Epithelial cell of proximal tubule (primary cell): Measurements from ENCODE around the gene PITX1. TPM values are rescaled to one million over a fixed set of nuclear protein-coding genes. Genes with fewer than 3 reads are reported as not detected.

Experiments used
- DNase-seq: peaks from one replicate; pipeline ENCODE4 v3.0.0-alpha.2; 2011; ENCODE audit warnings: low read depth
- H3K4me3 ChIP-seq: 2 replicates; pipeline ENCODE4 v1.5.1; 2011; ENCODE audit warnings: low read depth, mild to moderate bottlenecking, low read length
- CTCF ChIP-seq: conservative IDR thresholded peaks from 2 replicates; pipeline ENCODE4 v1.5.1; 2012; ENCODE audit warnings: low read depth, mild to moderate bottlenecking, low read length
- total RNA-seq: library from RNA; depleted of rRNA; stranded (reverse); fragments of >200 nt; gene quantifications from 2 replicates; pipeline ENCODE4 v1.2.3, GENCODE V29; 2015

Gene PITX1
- total RNA-seq, 1 donor from 2014 or later, result 1.6 TPM

GRCh38 chr5:135075621-135076020 lies 41.6 kb upstream of the PITX1 start:
- DNase-seq, result no peak
- TF ChIP-seq CTCF, result no peak
- no peak overlapping the region for H3K4me3 ChIP-seq

DNA sequence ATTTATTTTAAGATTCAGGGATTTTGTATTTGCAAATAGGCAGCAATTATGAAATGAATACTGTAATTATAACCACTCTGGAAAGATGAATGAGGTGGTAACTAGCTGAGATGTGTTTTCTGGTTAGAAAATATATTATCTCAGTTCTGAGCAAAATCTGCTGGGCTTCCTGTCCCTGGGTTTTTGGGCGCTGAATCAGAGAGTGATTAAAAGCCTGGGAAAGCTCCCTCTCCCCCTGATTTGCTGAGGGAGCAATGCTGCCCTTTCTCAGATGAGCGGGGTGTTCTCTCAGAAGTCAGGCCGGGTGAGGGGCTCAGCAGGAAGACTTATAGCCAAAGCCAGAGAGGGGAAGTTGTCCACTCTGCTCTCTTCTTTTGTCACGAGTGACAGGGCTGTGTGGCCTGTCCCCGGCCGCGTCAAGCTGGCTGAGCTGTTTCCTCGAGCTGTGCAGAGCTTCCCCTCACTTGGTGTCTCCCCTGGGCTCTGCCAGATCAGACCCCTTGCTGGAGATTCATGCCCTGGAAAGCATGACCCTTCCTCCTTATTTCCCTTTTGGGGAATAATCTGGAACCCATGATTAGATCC lies 39.8 kb upstream of the PITX1 start:
- TF ChIP-seq CTCF, result no peak

GRCh38 chr5:135072387-135073281 lies 38.6 kb upstream of the PITX1 start:
- TF ChIP-seq CTCF, result no peak
- no peak for DNase-seq
- H3K4me3 ChIP-seq, result no peak overlapping the region

More for the DNA sequence above, 39.8 kb upstream of the PITX1 start:
- no peak for DNase-seq
- H3K4me3 ChIP-seq, result no peak overlapping the region

DNA sequence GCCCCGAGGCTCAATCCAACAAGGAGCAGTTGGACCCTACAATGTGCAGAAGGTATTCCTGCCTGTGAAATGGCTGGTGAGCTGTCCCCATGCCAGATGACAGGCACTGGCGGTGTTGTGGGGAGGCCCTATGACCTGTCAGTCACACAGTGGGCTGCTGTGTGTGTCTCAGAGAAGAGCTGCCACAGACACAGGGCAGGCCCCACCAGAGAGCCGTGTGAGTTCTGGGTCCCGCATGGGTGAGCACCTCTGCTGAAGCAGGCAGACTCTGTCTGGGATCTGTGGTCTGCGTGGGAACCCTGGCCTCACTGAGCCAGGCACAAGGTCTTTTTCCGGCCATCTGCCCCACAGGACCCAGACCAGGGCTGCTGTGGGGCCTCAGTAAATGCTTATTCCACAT lies 37.3 kb upstream of the PITX1 start:
- no peak for DNase-seq
- no peak overlapping the region for H3K4me3 ChIP-seq
- TF ChIP-seq CTCF, result no peak

- TF ChIP-seq CTCF, result no peak
- H3K4me3 ChIP-seq, result no peak overlapping the region
- no peak for DNase-seq
Measured at GRCh38 chr5:135069895-135070657, 36.0 kb upstream of the PITX1 start.

GRCh38 chr5:135069016-135069770 lies 35.2 kb upstream of the PITX1 start:
- TF ChIP-seq CTCF, result no peak
- no peak overlapping the region for H3K4me3 ChIP-seq
- DNase-seq, result no peak
